GM12874 (cell line): ENCODE data around the gene MNAT1.

ENCODE experiments used
- TF ChIP-seq, protein P1 (sequence below): IDR thresholded peaks from 2 replicates; pipeline ENCODE4 v1.5.1; 2011; ENCODE audit warnings: low read depth, mild to moderate bottlenecking, control low read depth, low read length, moderate library complexity; ENCODE audit not compliant: insufficient read depth

Gene MNAT1

DNA sequence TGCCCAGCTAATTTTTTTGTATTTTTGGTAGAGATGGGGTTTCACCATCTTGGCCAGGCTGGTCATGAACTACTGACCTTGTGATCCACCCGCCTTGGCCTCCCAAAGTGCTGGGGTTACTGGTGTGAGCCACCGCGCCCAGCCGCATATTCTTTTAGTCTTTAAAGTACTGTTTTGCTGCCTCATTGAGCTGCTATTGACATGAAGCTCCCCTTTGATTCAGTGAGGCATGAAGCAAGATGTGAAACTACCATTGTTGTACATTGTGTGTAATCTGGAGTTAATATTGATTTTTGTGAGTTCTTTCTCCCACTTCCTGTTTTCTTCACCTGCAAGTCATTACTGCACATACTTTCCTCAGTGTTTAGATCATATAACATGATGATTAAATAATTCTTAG, 80.8 kb downstream of the MNAT1 start:
- TF ChIP-seq, protein P1, sequence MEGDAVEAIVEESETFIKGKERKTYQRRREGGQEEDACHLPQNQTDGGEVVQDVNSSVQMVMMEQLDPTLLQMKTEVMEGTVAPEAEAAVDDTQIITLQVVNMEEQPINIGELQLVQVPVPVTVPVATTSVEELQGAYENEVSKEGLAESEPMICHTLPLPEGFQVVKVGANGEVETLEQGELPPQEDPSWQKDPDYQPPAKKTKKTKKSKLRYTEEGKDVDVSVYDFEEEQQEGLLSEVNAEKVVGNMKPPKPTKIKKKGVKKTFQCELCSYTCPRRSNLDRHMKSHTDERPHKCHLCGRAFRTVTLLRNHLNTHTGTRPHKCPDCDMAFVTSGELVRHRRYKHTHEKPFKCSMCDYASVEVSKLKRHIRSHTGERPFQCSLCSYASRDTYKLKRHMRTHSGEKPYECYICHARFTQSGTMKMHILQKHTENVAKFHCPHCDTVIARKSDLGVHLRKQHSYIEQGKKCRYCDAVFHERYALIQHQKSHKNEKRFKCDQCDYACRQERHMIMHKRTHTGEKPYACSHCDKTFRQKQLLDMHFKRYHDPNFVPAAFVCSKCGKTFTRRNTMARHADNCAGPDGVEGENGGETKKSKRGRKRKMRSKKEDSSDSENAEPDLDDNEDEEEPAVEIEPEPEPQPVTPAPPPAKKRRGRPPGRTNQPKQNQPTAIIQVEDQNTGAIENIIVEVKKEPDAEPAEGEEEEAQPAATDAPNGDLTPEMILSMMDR: no peak

DNA sequence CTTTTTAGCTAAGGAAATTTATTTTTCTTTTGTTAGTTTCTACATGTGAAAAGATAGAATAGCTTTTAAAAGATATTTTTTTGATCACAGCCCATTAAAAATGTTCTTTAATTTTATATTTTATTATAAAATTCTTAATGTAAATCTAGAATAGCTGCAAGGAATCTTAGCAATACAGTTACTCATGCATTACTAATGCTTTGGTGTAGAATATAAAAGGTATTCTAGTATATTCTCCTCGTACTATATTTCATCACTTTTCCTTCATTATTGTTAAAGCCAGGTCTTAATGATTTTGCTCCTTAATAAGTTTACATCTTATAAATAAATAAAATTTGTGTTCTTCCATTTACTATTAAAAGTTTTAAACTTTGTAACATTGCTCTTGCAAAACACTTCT, 82.6 kb downstream of the MNAT1 start:
- TF ChIP-seq, protein P1: no peak

DNA sequence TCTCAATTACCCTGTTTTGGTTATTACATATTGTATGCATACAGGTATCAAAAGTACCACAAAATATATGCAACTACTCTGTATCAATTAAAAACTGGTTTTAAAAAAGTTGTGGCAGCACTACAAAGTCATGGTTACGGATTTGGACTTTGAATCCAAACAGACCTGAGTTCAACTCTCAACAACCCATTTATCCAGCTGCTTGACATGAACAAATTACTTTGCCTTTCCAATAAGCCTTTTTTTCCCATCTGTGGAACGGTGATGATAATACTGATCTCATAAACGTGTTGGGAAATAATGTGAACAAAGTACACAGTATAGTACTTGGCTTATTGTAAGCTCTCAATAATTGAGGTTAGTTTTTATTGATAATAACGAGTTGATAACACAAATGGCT, 85.0 kb downstream of the MNAT1 start:
- TF ChIP-seq, protein P1: no peak

DNA sequence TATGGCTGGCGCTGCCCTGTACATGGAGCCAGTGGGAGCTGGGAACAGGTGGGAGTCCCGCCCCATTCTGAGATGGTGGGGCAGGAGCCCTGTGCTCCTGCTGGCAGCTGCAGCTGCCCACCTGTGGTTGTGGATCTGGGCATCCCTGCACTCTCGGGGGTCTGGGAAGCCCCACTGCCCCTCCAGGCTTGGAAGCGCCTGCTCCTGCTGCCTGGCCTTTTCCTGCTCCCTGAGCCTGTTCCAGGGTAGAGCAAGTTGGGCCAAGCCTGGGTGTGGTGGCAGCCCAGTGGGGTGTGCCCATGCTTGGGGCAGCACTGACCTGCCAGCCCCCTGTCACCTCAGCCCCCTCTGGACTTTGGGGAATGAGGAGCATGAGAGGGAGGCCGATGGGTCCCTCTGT, 104.0 kb downstream of the MNAT1 start:
- TF ChIP-seq, protein P1: no peak

DNA sequence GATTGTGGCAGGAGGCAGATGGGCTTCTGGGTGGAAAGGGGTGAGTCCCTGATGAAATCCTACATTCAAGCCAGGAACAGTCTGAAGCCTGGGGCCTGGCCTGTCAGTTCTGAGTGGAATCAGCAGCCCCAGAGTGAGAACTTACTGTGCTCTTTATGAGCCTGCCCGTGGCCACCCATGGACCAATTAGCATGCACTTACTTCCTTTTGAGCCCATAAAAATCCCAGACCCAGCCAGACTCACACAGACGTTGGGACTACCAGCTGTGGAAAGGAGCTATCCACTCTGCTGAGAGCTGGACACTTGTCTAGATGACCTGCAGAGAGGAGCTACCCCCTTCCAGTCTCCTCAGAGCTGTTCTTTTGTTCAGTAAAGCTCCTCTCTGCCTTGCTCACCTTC, 104.5 kb downstream of the MNAT1 start:
- TF ChIP-seq, protein P1: no peak

DNA sequence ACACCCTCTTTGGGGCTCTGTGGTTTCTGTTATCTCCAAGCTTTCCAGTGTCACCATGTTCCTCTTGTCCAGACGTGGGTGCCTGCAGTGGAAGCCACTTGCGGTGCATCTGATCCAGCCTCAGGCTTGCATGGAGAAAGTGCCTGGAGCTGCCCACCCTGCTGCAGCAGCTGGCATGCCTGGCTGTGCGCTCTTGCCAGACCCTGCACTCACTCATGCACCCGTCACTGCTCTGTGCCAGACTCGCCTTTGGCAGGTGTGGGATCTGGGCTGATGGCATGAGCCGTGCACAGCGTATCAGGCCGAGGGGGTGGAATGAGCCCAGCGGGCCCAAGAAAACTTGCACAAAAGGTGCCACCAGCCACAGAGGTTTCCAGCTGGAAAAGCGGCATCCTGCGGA, 105.1 kb downstream of the MNAT1 start:
- TF ChIP-seq, protein P1: no peak

DNA sequence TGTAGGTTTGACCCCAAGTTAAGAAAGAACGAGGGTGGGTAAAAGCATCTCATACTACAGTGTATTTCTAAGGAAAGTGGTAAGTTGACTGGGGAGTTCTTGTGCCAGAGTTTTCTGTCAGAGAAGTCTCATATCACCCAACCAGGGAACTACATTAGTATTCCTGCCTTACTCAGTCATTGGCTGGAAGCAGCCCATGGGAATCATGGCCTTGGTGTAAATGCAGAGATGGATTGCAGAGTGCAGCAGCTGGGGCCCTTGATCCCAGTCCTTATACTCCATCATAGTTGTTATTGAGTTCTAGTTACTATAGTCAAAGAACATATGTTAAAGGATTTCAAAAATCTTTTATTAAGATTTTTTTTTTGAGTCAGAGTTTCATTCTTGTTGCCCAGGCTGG, 105.8 kb downstream of the MNAT1 start:
- TF ChIP-seq, protein P1: no peak

DNA sequence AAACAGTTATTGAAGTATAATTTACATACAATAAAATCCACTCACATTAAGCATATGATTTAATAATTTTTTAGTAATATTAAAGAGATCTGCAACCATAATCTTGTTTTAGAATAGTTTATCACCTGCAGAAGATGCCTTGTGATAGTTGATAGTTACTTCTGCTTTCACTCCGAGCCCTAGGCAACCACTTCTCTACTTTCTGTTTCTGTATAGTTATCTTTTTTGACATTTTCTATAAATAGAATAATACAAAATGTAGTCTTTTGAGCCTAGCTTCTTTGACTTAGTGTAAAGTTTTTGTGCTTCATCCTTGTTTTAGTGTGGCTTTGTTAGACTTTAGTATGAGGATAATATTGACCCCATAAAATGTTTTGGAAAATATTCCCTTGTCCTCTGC, 111.0 kb downstream of the MNAT1 start:
- TF ChIP-seq, protein P1: no peak
